Fibroblast of lung (primary cell): ENCODE measurements around the gene UGT1A7.

ENCODE experiments used
- EZH2 ChIP-seq: IDR thresholded peaks from 2 replicates; pipeline ENCODE4 v1.5.1; 2012; ENCODE audit warnings: low read length, control low read depth, mild to moderate bottlenecking; ENCODE audit errors: missing control alignments
- TF ChIP-seq, protein P1 (sequence below), 2 donors: IDR thresholded peaks in 1 of 2; conservative IDR thresholded peaks in 1 of 2; 1 replicate in 1 of 2; 2 replicates in 1 of 2; pipeline ENCODE4 v1.5.1; 2011 to 2012; ENCODE audit warnings: low read length in 2 of 2, control low read depth in 1 of 2, inconsistent platforms in 1 of 2, low read depth in 1 of 2, mild to moderate bottlenecking in 1 of 2

DNA sequence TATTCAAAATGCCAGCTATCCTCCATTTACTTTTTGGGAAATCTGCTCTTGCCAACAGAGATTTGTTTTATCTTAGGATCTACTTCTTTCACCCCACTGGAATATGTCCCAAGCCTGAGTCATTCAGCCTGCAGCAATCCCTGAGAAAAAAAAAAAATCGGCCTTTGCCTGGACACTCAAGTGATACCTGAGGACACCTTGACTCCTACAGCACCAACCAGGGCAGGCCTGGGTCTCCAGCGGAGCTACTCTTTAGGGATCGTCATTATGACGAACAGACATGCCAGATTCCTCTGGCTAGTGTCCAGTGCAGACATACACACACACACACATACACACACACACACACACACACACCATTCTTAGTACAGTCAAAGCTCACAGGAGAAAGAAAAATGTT, 8.7 kb downstream of the UGT1A7 start:
- TF ChIP-seq, protein P1, sequence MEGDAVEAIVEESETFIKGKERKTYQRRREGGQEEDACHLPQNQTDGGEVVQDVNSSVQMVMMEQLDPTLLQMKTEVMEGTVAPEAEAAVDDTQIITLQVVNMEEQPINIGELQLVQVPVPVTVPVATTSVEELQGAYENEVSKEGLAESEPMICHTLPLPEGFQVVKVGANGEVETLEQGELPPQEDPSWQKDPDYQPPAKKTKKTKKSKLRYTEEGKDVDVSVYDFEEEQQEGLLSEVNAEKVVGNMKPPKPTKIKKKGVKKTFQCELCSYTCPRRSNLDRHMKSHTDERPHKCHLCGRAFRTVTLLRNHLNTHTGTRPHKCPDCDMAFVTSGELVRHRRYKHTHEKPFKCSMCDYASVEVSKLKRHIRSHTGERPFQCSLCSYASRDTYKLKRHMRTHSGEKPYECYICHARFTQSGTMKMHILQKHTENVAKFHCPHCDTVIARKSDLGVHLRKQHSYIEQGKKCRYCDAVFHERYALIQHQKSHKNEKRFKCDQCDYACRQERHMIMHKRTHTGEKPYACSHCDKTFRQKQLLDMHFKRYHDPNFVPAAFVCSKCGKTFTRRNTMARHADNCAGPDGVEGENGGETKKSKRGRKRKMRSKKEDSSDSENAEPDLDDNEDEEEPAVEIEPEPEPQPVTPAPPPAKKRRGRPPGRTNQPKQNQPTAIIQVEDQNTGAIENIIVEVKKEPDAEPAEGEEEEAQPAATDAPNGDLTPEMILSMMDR (conservative IDR thresholded peaks at IDR 0.05 in 1 of 2, IDR thresholded peaks at IDR 0.05 in 1 of 2; ENCODE audit: low read depth in 1 of 2, low read length in 2 of 2) = no peak
- no peak for TF ChIP-seq EZH2
